NCI-H82 treated with DMSO at 0.1 percent for 48 hours (cell line): Measurements from ENCODE around the gene PCDHB8.
A peak's percentile ranks its signal among the peaks of the same experiment; 100 is the strongest.
"Not testable (repeated sequence)": the region's sequence is repeated elsewhere in the genome, so short reads cannot be mapped to it uniquely, and the experiment has no call there.

Experiments
- DNase-seq: peaks from one replicate; lab custom pipeline; 2025; ENCODE audit not compliant: unreplicated experiment; lab: John Stamatoyannopoulos, UW

Gene PCDHB8

DNA sequence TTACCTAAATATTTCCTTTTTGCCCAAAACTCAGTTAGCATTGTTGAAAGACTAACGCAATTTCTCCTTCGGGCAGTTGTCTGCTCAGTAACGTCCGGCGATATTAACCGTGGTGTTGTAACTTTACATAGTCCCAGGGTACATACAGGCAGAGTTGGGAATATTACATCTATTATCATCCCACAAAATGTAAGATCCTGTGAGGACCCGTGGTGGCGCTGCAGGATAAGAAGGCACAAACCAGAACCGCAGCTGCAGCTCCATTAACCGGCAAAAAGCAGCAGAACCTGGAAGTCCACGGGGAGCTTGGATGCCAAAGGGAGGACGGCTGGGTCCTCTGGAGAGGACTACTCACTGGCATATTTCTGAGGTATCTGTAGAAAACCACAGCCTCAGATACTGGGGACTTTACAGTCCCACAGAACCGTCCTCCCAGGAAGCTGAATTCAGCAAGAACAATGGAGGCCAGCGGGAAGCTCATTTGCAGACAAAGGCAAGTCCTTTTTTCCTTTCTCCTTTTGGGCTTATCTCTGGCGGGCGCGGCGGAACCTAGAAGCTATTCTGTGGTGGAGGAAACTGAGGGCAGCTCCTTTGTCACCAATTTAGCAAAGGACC is at the start of gene PCDHB8:
Gene PCDHB8 (plus strand): TSS at position 214 of the 615 bp plus-strand sequence. CDS start 245 bp downstream, at position 459.
- not testable (repeated sequence) for DNase-seq

DNA sequence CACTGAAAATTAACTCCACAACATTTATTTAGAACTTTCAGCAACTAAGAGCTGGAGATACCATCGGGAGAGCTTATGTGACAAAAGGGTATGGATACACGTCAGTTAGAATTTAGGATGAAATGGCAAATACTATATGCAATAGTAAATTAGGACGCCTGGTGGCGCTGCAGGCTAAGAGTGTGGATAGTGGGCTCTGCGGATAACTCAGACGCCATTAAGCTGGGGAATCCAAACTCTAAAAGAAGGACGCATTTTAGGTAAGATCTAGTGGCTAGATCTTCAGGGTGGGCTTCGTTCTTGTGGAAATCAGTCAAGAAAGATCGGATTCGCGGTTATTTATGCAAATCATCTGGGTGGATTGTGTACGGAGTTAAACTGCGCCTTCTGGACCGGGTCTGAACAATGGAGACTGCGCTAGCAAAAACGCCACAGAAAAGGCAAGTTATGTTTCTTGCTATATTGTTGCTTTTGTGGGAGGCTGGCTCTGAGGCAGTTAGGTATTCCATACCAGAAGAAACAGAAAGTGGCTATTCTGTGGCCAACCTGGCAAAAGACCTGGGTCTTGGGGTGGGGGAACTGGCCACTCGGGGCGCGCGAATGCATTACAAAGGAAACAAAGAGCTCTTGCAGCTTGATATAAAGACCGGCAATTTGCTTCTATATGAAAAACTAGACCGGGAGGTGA is 42.4 kb upstream of the PCDHB8 start, which contains the start of gene PCDHB5:
Gene PCDHB5 (plus strand): TSS at position 177 of the 688 bp plus-strand sequence. CDS start 229 bp downstream, at position 406.
- no peak for DNase-seq

DNA sequence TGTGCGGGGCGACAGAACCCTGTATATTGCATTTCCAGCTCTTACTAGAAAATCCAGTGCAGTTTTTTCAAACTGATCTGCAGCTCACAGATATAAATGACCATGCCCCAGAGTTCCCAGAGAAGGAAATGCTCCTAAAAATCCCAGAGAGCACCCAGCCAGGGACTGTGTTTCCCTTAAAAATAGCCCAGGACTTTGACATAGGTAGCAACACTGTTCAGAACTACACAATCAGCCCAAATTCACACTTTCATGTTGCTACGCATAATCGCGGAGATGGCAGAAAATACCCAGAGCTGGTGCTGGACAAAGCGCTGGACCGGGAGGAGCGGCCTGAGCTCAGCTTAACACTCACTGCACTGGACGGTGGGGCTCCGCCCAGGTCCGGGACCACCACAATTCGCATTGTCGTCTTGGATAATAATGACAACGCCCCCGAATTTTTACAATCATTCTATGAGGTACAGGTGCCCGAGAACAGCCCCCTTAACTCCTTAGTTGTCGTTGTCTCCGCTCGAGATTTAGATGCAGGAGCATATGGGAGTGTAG is 41.8 kb upstream of the PCDHB8 start:
- DNase-seq = no peak

GRCh38 chr5:141137346-141137745 is 40.2 kb upstream of the PCDHB8 start:
- not testable (repeated sequence) for DNase-seq

- DNase-seq = no peak
Observed at GRCh38 chr5:141149812-141150211, 27.8 kb upstream of the PCDHB8 start, which contains the start of gene PCDHB6. PCDHB6 (plus strand) TSS chr5:141150057; CDS start chr5:141150258, 201 bp downstream.

DNA sequence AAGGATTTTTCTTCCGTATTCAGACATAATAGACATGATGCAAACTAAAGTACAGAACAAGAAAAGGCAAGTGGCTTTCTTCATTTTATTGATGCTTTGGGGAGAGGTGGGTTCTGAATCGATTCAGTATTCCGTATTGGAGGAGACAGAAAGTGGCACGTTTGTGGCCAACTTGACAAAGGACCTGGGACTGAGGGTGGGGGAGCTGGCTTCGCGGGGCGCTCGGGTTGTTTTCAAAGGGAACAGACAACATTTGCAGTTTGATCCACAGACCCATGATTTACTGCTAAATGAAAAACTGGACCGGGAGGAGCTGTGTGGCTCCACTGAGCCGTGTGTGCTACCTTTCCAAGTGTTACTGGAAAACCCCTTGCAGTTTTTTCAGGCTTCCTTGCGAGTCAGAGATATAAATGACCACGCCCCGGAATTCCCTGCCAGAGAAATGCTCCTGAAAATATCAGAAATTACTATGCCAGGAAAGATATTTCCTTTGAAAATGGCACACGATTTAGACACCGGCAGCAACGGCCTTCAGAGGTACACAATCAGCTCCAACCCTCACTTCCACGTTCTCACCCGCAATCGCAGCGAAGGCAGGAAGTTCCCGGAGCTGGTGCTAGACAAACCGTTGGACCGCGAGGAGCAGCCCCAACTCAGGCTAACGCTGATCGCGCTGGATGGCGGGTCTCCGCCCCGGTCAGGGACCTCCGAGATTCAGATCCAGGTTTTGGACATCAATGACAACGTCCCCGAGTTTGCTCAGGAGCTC is 27.2 kb upstream of the PCDHB8 start:
- DNase-seq = no peak

DNA sequence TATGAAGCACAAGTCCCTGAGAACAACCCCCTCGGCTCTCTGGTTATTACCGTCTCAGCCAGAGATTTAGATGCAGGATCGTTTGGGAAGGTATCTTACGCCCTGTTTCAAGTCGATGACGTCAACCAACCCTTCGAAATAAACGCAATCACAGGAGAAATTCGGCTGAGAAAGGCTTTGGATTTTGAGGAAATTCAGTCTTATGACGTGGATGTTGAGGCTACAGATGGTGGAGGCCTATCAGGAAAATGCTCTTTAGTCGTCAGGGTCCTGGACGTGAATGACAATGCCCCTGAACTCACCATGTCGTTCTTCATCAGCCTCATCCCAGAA is 26.6 kb upstream of the PCDHB8 start:
- DNase-seq = no peak

- not testable (repeated sequence) for DNase-seq
Observed at GRCh38 chr5:141151632-141152031, 26.0 kb upstream of the PCDHB8 start.

DNA sequence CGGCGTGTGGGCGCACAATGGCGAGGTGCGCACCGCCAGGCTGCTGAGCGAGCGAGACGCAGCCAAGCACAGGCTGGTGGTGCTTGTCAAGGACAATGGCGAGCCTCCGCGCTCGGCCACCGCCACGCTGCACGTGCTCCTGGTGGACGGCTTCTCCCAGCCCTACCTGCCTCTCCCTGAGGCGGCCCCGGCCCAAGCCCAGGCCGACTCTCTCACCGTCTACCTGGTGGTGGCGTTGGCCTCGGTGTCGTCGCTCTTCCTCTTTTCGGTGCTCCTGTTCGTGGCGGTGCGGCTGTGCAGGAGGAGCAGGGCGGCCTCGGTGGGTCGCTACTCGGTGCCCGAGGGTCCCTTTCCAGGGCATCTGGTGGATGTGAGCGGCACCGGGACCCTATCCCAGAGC is 25.5 kb upstream of the PCDHB8 start:
- DNase-seq = not testable (repeated sequence)

GRCh38 chr5:141155540-141156374 is 21.8 kb upstream of the PCDHB8 start:
- DNase-seq = no peak

DNA sequence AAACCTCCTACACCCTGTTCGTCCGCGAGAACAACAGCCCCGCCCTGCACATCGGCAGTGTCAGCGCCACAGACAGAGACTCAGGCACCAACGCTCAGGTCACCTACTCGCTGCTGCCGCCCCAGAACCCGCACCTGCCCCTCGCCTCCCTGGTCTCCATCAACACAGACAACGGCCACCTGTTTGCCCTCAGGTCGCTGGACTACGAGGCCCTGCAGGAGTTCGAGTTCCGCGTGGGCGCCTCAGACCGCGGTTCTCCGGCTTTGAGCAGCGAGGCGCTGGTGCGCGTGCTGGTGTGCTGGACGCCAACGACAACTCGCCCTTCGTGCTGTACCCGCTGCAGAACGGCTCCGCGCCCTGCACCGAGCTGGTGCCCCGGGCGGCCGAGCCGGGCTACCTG is 20.2 kb upstream of the PCDHB8 start:
- DNase-seq = not testable (repeated sequence)

- DNase-seq = not testable (repeated sequence)
Observed at GRCh38 chr5:141157901-141158300, 19.7 kb upstream of the PCDHB8 start.

DNA sequence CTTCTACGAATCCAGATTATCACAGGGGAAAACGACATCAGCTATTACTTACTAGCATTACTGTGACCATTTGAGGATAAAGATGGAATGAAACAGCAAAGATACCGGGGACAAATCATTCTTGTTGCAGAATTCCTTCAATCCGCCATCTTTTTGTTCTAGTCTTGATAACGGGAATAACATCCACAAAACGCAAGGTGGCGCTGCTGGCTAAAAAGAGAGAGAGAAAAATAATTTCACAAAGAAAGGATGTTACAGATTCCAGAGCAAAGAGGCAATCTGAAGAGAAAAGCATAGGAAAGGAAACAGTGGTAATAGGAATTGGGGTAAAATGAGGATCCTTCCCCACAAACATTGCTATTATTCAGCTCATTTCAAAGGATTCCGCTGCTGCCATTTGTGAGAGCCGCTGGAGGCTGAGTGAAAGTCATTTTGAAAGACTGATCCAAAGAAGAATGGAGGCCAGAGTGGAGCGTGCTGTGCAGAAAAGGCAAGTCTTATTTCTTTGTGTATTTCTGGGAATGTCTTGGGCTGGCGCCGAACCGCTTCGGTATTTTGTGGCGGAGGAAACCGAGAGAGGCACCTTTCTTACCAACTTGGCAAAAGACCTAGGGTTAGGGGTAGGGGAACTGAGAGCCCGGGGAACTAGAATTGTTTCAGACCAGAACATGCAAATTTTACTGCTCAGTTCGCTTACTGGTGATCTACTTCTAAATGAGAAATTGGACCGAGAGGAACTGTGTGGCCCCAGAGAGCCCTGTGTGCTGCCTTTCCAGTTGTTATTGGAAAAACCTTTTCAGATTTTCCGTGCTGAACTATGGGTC is 5.0 kb upstream of the PCDHB8 start, which contains the start of gene PCDHB7:
Gene PCDHB7 (plus strand): TSS at position 264 of the 824 bp plus-strand sequence. CDS start 192 bp downstream, at position 456.
- no peak for DNase-seq

GRCh38 chr5:141174291-141175104 is 3.1 kb upstream of the PCDHB8 start:
- DNase-seq = not testable (repeated sequence)

DNA sequence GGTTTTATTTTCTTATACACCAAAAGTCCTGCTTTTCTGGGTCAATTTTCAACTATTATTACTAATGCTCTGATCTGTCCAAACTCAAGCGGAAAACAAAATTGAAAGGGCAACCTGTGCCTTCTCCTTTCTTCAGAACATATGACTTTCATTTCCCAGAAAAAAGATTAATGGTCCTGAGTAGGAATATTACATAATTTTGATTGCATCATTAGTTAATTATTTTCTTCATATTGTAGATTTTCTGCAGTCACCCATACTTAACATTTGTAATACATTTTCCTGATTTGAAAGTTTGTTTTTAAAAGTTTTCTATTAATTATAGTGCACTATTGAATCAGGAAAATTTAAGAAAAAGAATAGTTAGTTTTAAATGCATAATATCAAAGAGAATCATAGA is 1.7 kb upstream of the PCDHB8 start:
- DNase-seq = no peak

DNA sequence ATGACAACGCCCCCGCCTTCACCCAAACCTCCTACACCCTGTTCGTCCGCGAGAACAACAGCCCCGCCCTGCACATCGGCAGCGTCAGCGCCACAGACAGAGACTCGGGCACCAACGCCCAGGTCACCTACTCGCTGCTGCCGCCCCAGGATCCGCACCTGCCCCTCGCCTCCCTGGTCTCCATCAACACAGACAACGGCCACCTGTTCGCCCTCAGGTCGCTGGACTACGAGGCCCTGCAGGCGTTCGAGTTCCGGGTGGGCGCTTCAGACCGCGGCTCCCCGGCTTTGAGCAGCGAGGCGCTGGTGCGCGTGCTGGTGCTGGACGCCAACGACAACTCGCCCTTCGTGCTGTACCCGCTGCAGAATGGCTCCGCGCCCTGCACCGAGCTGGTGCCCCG is 1.8 kb downstream of the PCDHB8 start:
- not testable (repeated sequence) for DNase-seq

DNA sequence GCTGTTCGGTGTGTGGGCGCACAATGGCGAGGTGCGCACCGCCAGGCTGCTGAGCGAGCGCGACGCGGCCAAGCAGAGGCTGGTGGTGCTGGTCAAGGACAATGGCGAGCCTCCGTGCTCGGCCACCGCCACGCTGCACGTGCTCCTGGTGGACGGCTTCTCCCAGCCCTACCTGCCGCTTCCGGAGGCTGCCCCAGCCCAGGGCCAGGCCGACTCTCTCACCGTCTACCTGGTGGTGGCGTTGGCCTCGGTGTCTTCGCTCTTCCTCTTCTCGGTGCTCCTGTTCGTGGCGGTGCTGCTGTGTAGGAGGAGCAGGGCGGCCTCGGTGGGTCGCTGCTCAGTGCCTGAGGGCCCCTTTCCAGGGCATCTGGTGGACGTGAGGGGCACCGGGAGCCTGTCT is 2.3 kb downstream of the PCDHB8 start:
- DNase-seq = not testable (repeated sequence)

DNA sequence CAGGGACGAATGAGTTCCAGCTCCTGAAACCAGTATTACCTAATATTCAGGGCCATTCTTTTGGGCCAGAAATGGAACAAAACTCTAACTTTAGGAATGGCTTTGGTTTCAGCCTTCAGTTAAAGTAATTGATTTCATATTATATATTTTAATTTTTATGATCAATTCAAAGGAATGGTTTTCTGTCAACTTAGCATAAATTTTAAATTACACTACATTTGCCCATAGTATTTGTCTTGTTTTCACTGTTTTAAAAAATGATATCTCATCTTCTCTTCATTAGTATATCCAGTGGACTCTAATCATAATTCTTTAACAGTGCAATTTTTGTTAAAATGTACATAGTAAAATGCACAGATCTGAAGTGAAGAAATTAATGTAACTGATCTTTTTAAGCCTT is 2.7 kb downstream of the PCDHB8 start:
- DNase-seq = no peak

GRCh38 chr5:141182248-141182647 is 4.7 kb downstream of the PCDHB8 start, which contains the start of gene PCDHB16:
PCDHB16 (plus strand) TSS chr5:141182387; CDS start chr5:141182560, 173 bp downstream.
- peak; percentile 24 for DNase-seq
